ENCODE results near the gene MGLL. TPM values are rescaled to one million over a fixed set of nuclear protein-coding genes. Genes with fewer than 3 reads are reported as not detected.

Gene MGLL
- total RNA-seq, 1 donor from 2014 or later = 0.97 TPM

DNA sequence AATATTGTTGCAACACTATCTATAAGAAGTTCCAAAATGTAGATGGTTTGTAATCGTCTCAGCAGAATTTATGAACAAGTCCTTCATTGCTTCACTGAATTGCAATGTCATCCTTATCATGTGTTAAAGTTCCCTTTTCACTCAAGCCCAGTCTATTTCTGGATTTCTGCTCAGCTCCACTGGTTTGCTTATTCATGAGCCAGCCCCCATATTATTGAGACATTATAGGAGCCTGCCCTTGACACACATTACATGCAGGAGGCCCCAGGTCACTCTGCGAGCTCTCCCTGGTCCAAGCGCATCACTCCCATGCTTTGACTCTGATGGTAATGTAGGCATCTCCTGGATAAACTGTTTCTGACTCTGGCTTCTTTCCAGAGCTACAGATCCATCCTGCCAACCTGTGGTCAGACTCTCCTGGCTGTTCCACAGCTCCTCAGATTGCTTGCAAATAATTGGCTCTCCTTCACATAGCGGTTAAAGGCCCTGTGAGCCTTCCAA, 92.7 kb downstream of the MGLL start:
- H3K27me3 Mint-ChIP-seq (ENCODE audit: unreplicated experiment) = peaks cover 4% of the 10 kb centered on the region
- peaks cover 9% of the 10 kb centered on the region for H3K4me1 Mint-ChIP-seq (ENCODE audit: unreplicated experiment)
- H3K4me3 Mint-ChIP-seq (ENCODE audit: unreplicated experiment) = no peak overlapping the region
- no peak for DNase-seq (ENCODE audit: low spot score)
- H3K9me3 Mint-ChIP-seq (ENCODE audit: unreplicated experiment) = no peaks in the 10 kb centered on the region
- H3K36me3 Mint-ChIP-seq (ENCODE audit: low read depth, unreplicated experiment) = peaks cover 4% of the 10 kb centered on the region
- TF ChIP-seq, protein P1, sequence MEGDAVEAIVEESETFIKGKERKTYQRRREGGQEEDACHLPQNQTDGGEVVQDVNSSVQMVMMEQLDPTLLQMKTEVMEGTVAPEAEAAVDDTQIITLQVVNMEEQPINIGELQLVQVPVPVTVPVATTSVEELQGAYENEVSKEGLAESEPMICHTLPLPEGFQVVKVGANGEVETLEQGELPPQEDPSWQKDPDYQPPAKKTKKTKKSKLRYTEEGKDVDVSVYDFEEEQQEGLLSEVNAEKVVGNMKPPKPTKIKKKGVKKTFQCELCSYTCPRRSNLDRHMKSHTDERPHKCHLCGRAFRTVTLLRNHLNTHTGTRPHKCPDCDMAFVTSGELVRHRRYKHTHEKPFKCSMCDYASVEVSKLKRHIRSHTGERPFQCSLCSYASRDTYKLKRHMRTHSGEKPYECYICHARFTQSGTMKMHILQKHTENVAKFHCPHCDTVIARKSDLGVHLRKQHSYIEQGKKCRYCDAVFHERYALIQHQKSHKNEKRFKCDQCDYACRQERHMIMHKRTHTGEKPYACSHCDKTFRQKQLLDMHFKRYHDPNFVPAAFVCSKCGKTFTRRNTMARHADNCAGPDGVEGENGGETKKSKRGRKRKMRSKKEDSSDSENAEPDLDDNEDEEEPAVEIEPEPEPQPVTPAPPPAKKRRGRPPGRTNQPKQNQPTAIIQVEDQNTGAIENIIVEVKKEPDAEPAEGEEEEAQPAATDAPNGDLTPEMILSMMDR (IDR thresholded peaks at IDR 0.05; ENCODE audit: unreplicated experiment) = no peak
- no peak overlapping the region for H3K27ac Mint-ChIP-seq (ENCODE audit: unreplicated experiment)

DNA sequence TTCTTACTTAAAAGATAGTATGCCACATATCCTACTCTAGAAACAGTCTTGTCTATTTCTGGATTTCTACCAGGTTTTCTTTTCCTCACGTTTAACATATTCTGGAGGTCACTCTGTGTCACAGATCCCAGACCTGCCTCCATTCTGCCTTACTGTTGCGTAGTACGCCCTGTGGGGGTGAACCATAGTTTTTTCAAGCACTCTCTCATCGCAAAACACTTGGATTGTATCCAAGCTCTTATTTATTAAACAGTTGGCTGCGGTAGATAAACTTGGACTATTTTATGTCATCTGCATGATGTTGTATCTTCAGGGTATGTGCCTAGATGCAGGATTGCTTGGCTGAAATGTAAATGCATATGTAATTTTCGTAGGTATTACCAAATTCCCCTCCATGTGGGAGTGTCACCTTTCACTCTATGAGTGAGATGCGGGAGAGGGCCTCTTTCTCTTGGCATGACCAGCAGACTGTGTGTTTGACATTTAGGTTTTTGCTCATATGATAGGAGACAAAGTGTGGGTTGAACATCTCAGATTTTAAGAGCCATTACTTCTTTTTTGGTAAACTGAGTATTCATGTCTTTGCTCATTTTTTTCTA, 93.8 kb downstream of the MGLL start:
- H3K4me1 Mint-ChIP-seq (ENCODE audit: unreplicated experiment) = peaks cover 5% of the 10 kb centered on the region

DNA sequence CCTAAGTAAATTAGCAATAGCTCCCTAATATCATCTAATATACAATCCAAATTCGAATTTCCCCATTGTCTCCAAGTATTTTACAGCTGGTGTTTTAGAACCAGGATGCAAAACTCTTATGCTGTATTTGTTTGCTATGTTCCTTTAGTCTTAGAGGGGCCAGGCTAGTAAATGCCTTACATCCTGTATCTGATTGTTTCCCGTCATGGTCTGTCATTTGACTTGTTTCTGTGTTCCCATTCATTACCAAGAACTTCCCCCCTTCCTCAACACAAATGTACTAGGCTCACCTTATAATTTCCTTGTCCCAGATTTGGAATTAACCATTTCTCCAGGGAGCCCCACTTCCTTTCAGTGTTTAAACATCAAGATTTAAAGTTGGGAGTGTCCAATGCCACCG, 95.4 kb downstream of the MGLL start:
- H3K4me1 Mint-ChIP-seq (ENCODE audit: unreplicated experiment) = peaks cover 5% of the 10 kb centered on the region
- peaks cover 4% of the 10 kb centered on the region for H3K36me3 Mint-ChIP-seq (ENCODE audit: low read depth, unreplicated experiment)
- no peaks in the 10 kb centered on the region for H3K9me3 Mint-ChIP-seq (ENCODE audit: unreplicated experiment)
- peak overlapping the region; percentile 69 for H3K27ac Mint-ChIP-seq (ENCODE audit: unreplicated experiment)
- TF ChIP-seq, protein P1 (IDR thresholded peaks at IDR 0.05; ENCODE audit: unreplicated experiment) = no peak
- peaks cover 3% of the 10 kb centered on the region for H3K27me3 Mint-ChIP-seq (ENCODE audit: unreplicated experiment)
- no peak for DNase-seq (ENCODE audit: low spot score)
- no peak overlapping the region for H3K4me3 Mint-ChIP-seq (ENCODE audit: unreplicated experiment)

More for the DNA sequence above, 93.8 kb downstream of the MGLL start:
- TF ChIP-seq, protein P1 (IDR thresholded peaks at IDR 0.05; ENCODE audit: unreplicated experiment) = no peak
- no peak for DNase-seq (ENCODE audit: low spot score)
- H3K4me3 Mint-ChIP-seq (ENCODE audit: unreplicated experiment) = no peak overlapping the region
- peaks cover 4% of the 10 kb centered on the region for H3K27me3 Mint-ChIP-seq (ENCODE audit: unreplicated experiment)
- H3K36me3 Mint-ChIP-seq (ENCODE audit: low read depth, unreplicated experiment) = peaks cover 4% of the 10 kb centered on the region
- H3K27ac Mint-ChIP-seq (ENCODE audit: unreplicated experiment) = no peak overlapping the region
- no peaks in the 10 kb centered on the region for H3K9me3 Mint-ChIP-seq (ENCODE audit: unreplicated experiment)

DNA sequence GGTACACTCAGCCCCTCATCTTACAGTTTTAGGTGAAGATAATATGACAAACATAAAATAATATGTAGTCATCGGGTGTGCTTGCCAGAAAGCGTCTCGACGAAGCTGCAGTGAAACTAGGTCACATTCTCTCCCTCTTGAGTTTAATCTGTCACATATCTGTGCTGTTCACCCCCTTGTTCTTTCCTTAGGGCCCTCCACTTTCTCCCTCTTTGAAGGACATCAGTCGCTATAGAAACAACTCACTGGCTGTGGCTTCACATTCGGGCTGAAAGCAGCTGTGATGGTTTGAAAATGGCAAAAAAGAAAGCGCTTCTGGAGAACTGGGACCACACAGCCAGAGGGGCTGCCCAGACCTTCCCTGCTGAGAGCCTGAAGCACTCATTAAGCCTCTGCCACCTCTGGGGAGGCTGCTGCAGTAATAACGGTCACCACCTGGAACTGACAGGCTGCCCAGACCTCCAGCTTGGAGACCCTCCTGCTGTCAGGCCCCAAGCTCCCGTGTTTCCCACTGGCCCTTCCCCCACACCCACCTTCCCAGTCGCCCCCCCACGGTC, 99.2 kb downstream of the MGLL start:
- Mint-ChIP-seq H3K27ac (ENCODE audit: unreplicated experiment) (no peak overlapping the region), H3K9me3 (ENCODE audit: unreplicated experiment) (no peaks in the 10 kb centered on the region)
- no peak for DNase-seq (ENCODE audit: low spot score)

More for the DNA sequence above, 99.2 kb downstream of the MGLL start:
- TF ChIP-seq, protein P1 (IDR thresholded peaks at IDR 0.05; ENCODE audit: unreplicated experiment) = no peak
- Mint-ChIP-seq H3K4me1 (ENCODE audit: unreplicated experiment) (peaks cover 7% of the 10 kb centered on the region), H3K36me3 (ENCODE audit: low read depth, unreplicated experiment) (peaks cover 4% of the 10 kb centered on the region), H3K27me3 (ENCODE audit: unreplicated experiment) (no peaks in the 10 kb centered on the region), H3K4me3 (ENCODE audit: unreplicated experiment) (no peak overlapping the region)
